D341Med (cell line): ENCODE results near the gene WDPCP.
"Not testable (repeated sequence)": the region's sequence is repeated elsewhere in the genome, so short reads cannot be mapped to it uniquely, and the experiment has no call there.

ENCODE experiments used
- DNase-seq: peaks from one replicate; pipeline ENCODE4 v3.0.0; 2012; ENCODE audit warnings: low spot score

Gene WDPCP

GRCh38 chr2:63347361-63347760 lies 240.9 kb downstream of the WDPCP start:
- DNase-seq, result no peak

DNA sequence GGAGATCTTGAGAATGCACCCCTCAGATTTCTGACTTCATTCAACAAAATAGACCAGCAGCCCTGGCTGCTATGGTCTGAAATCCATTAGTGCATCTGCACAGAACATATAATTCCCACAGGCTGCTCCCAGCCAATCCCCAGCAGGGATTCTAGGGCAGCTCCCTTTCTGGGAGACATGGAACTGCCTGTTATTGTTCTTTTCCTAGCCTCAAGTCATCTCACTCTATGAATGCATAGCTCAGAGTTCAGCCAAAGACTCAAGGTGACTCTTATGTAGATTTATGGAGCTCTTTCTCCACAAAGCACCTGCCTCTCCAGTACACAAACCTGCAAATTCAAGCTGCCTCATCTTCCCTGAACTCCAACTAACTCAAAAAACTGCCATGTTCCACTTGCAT lies 241.9 kb downstream of the WDPCP start:
- DNase-seq, result no peak

DNA sequence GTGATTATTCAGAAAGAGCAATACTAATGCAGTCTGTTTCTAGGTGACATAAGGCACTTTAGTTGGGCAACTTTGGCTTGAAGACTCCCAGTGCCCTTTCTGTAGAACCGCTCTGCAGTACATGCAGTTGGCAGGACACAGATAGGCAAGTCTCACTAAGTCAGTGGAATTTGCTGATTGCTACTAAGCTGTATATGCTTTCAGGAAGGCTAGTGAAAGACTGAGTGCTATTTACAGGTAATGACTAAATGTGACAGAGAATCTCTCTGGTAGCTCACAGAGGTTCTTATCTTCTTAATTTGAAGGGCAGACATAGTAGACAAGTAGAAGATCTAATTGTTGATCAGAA lies 243.0 kb downstream of the WDPCP start:
- no peak for DNase-seq

GRCh38 chr2:63344575-63345284 lies 243.5 kb downstream of the WDPCP start:
- DNase-seq, result no peak

DNA sequence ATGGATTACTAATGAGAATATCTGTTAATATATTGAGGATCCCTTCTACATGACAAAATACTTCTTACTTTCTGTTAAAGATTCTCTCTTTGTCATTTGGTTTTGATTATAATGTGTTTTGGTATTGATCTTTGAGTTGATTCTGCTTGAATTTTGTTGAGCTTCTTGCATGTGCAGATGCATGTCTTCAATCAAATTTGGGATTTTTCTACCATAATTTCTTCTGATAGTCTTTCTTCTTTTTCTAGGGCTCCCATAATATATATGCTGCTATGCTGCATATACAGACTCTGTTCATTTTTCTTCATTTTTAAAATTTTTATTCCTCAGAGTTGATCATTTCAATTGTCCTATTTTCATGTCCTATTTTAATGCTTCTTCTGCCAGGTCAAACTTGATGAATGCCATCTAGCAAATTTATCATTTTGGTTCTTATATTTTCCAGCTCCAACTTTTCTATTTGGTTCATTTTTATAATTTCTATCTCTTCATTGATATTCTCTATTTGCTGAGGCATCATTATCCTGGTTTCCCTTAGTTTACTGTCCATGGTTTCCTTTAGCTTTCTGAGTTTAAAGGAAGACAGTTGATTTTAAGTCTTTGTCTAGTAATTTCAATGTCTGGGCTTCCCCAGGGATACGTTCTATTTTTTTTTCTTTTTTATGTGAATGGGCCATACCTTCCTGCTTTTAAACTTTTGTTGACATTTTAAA lies 244.7 kb downstream of the WDPCP start:
- no peak for DNase-seq

- DNase-seq, result no peak
Observed at GRCh38 chr2:63340443-63340842, 247.8 kb downstream of the WDPCP start.

DNA sequence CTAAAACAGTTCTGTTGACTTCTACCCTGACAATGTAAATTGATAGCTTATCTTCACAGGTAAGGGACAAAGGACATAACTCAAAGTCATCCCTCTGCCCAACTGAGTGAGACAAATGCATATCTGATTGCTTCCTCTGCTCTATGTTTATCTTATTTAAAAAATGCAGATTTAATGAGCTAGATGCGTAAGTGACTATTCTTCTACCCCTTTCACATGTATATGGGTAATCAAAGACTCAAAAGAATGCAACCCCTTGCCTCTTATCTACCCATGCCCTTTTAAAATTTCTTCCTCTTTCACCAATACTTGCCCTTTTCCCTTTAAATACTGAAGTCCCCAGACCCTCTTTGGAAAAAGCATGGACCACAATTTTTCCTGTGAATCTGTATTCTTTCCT lies 253.4 kb downstream of the WDPCP start:
- DNase-seq, result no peak

DNA sequence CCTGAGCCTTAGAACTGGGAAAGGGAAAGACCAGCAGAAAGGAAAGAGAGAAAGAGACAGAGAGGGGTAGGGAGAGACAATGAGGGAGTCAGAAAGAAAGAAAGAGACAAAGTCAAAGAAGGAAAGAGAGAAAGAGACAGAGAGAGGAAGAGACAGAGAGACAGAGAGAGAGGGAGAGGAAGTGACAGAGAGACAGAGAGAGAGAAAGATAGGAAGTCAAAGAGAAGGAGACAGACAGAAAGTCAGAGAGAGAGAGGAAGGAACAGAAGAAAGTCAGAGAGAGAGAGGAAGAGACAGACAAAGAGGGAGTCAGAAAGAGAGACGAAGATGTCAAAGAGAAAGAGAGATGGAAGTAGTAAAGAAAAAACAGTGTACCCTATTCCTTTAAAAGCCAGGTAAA lies 261.8 kb downstream of the WDPCP start:
- DNase-seq, result no peak

DNA sequence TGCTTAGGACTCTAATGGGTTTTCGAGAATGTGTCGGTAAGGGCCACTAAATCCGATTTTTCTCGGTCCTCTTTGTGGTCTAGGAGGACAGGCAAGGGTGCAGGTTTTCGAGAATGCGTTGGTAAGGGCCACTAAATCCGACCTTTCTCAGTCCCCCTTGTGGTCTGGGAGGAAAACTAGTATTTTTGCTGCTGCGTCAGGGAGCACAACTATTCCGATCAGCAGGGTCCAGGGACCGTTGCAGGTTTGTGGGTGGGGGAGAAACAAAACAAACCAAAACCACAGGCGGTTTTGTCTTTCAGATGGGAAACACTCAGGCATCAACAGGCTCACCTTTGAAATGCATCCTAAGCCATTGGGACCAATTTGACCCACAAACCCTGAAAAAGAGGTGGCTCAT lies 264.6 kb downstream of the WDPCP start:
- DNase-seq, result not testable (repeated sequence)

- DNase-seq, result not testable (repeated sequence)
Observed at GRCh38 chr2:63321973-63322372, 266.3 kb downstream of the WDPCP start.

- no peak for DNase-seq
Observed at GRCh38 chr2:63320669-63321068, 267.6 kb downstream of the WDPCP start.

GRCh38 chr2:63310614-63311013 lies 277.7 kb downstream of the WDPCP start:
- no peak for DNase-seq

DNA sequence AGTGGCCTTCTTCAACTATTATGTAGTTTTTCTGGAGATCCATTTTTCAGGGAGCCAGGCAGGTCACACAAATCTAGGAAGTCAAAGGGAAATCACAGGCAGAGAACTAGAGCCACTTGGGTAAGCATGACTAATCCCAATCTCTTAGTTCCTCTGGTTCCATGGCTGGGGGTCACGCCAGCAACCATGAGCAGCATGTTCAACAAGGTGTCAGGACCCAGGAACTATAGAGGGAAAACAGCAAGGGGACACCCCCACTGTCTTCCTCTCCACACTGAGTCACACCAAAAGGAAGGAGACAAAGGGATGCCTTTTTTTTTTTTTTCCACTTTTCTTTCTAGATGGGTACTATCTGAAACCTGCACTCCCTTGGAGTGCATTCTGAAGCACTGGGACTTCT lies 286.8 kb downstream of the WDPCP start:
- no peak for DNase-seq

GRCh38 chr2:63300835-63301234 lies 287.4 kb downstream of the WDPCP start:
- DNase-seq, result no peak

GRCh38 chr2:63287956-63288355 lies 300.3 kb downstream of the WDPCP start:
- DNase-seq, result no peak

- not testable (repeated sequence) for DNase-seq
Observed at GRCh38 chr2:63286520-63286919, 301.8 kb downstream of the WDPCP start.

GRCh38 chr2:63283273-63283672 lies 305.0 kb downstream of the WDPCP start:
- DNase-seq, result no peak

- no peak for DNase-seq
Observed at GRCh38 chr2:63272560-63272959, 315.7 kb downstream of the WDPCP start.

GRCh38 chr2:63270717-63271116 lies 317.6 kb downstream of the WDPCP start:
- no peak for DNase-seq

DNA sequence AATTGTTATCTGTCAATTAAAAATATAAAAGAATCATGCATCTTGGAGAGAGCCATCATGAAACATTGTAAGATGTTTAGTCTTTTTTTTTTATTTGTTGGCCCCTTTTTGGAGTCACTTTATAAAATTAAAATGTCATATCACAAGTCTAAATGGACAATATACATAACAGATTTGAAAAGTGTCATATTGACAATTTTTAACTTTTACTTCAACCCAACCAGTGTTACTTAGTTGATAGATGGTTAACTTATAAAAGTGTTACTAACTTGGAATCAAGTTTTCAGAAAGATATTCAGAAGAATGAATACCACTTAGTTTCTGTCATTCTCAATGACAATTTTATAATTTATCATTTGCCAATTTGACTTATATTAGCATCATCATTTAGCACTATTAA lies 319.3 kb downstream of the WDPCP start:
- DNase-seq, result no peak

GRCh38 chr2:63261137-63261621 lies 327.1 kb downstream of the WDPCP start:
- no peak for DNase-seq

GRCh38 chr2:63257473-63257872 lies 330.8 kb downstream of the WDPCP start:
- no peak for DNase-seq

DNA sequence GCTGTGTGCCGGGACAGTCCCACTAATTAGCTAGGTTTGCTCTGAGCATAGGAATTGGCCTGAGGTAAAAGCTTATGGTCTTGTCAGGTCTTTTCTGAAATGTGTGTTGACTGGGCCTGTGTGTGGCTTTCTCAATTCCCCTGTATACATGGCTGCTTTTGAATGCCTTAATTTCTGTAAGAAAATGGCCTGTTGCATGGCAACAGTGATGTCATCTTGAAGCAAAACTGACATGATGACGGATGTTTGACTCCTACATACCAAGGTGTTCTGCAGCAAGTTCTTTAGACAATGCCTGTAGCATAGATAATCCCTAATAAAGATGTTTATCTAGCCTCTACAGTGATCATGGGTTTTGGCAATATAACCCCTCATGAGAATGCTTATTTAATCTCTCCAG lies 339.1 kb downstream of the WDPCP start:
- no peak for DNase-seq

DNA sequence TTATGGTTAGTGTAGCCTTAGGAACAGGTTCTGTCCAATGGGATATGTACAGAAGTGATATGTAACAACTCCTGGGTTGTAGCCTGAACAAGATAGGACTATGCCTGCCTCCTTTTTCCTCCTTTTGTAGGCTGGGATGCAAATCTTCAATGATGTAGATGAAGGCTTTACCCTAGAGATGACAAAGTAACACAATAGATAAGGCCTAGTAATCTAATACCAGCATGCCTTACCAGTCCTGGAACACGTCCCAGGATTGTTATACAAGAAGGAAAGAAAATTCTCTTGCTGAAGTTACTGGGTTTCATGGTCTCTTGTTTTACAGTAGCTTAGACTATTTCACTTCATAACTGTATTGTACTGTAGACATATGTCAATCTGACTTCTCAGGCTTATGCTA lies 345.5 kb downstream of the WDPCP start:
- DNase-seq, result no peak
